ENCODE measurements around the gene DEDD2. TPM values are rescaled to one million over a fixed set of nuclear protein-coding genes. Genes with fewer than 3 reads are reported as not detected.

The DEDD2 gene
- total and polyA plus RNA-seq, 10 of the 15 experiments (the other 5 are each of a cell fraction or from before 2014, with no cell fraction given) = 2.5 to 24.7 (median 17.6) TPM

DNA sequence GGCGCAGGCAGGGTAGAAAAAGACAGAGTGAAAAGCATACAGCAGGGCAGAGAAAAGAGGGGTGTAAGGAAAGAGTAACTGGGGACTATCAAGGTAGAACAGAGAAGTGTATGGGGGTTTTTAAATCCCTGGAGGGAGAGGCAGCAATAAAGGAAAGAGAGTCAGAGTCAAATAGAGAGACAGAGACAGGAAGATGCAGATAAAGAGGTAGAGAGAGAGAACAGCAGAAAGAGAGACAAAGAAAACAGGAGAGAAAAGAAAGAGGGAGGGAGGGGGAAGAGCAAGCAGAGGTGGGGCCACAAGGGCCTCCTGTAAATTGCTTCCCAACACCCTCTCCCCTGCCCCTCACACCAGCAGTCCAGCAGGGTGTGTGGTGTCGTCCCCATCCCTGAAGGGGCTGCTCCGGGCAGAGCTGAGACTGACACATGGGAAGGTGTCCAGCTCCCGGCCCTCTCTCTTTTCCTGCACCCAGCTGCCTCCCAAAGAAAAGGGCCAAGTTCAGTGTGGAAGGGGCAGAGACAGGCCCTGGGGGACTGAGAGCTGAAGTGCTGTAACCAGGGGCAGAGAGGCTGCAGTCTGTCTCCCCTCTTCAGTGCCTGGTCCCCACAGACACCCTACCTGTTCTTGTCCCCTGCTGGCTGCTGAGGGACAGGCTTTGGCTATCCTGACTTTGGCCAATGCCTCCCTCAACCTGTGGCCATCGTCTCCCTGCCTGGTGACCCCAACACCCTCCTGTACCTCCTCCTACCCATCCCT lies 67.9 kb downstream of the DEDD2 start (continued):
- no peak for TF ChIP-seq MEF2B (IDR thresholded peaks at IDR 0.05; ENCODE audit: partially characterized antibody, poor library complexity, severe bottlenecking)

Other genes with a start within 250 kb of the DEDD2 start
Only the 7 nearest of the 15 such genes appear.
- gene POU2F2, start 85.2 kb downstream of the DEDD2 start, total RNA-seq (2014; rRNA removed) = 14.1 and 15.1 TPM in 2 replicates
- gene POU2F2, start 85.2 kb downstream of the DEDD2 start, total RNA-seq (2014; rRNA removed; fragmentation: Illumina TruSeq; extraction: Trizol) = 13.8 and 22.0 TPM in 2 replicates
- 46.2 and 48.3 TPM in 2 replicates for gene POU2F2, start 85.2 kb downstream of the DEDD2 start, total RNA-seq (2021)
- gene POU2F2, start 85.2 kb downstream of the DEDD2 start, polyA plus RNA-seq (2011; rRNA removed) = 28.9 and 37.6 TPM in 2 replicates
- gene POU2F2, start 85.2 kb downstream of the DEDD2 start, polyA plus RNA-seq (2014; fragmentation: Illumina TruSeq; extraction: Trizol) = 36.1 and 62.4 TPM in 2 replicates
- gene POU2F2, start 85.2 kb downstream of the DEDD2 start, polyA plus RNA-seq (2014; fragmentation: Nextera tagmentation; extraction: Ambion mirVana) = 1 to 10 TPM; 4.4 to 6.4 TPM
- 39.0 and 42.2 TPM in 2 replicates for gene POU2F2, start 85.2 kb downstream of the DEDD2 start, polyA plus RNA-seq (2014; rRNA removed)
- 10 to 100 TPM; 38.3 to 47.7 TPM for gene POU2F2, start 85.2 kb downstream of the DEDD2 start, polyA plus RNA-seq (2016; fragmentation: Nextera tagmentation; extraction: Ambion mirVana)
- 8.3 and 9.6 TPM in 2 replicates for gene ZNF526, start 2.6 kb upstream of the DEDD2 start, total RNA-seq (2014; rRNA removed)
- 5.3 and 5.4 TPM in 2 replicates for gene ZNF526, start 2.6 kb upstream of the DEDD2 start, total RNA-seq (2014; rRNA removed; fragmentation: Illumina TruSeq; extraction: Trizol)
- gene ZNF526, start 2.6 kb upstream of the DEDD2 start, total RNA-seq (2021) = 14.7 and 18.3 TPM in 2 replicates
- gene ZNF526, start 2.6 kb upstream of the DEDD2 start, polyA plus RNA-seq (2011; rRNA removed) = 2.1 and 4.2 TPM in 2 replicates
- 2.4 and 4.2 TPM in 2 replicates for gene ZNF526, start 2.6 kb upstream of the DEDD2 start, polyA plus RNA-seq (2014; fragmentation: Illumina TruSeq; extraction: Trizol)
- gene ZNF526, start 2.6 kb upstream of the DEDD2 start, polyA plus RNA-seq (2014; fragmentation: Nextera tagmentation; extraction: Ambion mirVana) = 1 to 10 TPM; 1.8 to 2.0 TPM
- gene ZNF526, start 2.6 kb upstream of the DEDD2 start, polyA plus RNA-seq (2014; rRNA removed) = 5.6 and 7.2 TPM in 2 replicates
- 10 to 100 TPM; 12.8 to 13.3 TPM for gene ZNF526, start 2.6 kb upstream of the DEDD2 start, polyA plus RNA-seq (2016; fragmentation: Nextera tagmentation; extraction: Ambion mirVana)
- 11.5 and 15.0 TPM in 2 replicates for gene GSK3A, start 24.9 kb upstream of the DEDD2 start, total RNA-seq (2014; rRNA removed)
- gene GSK3A, start 24.9 kb upstream of the DEDD2 start, total RNA-seq (2014; rRNA removed; fragmentation: Illumina TruSeq; extraction: Trizol) = 15.3 and 15.8 TPM in 2 replicates
- 35.6 and 38.6 TPM in 2 replicates for gene GSK3A, start 24.9 kb upstream of the DEDD2 start, total RNA-seq (2021)
- 17.5 and 41.3 TPM in 2 replicates for gene GSK3A, start 24.9 kb upstream of the DEDD2 start, polyA plus RNA-seq (2011; rRNA removed)
- 35.2 and 47.9 TPM in 2 replicates for gene GSK3A, start 24.9 kb upstream of the DEDD2 start, polyA plus RNA-seq (2014; fragmentation: Illumina TruSeq; extraction: Trizol)
- 1 to 10 TPM in 1 of 2 experiments, under 1 TPM in 1; 1.00 to 1.2 TPM for gene GSK3A, start 24.9 kb upstream of the DEDD2 start, polyA plus RNA-seq (2014; fragmentation: Nextera tagmentation; extraction: Ambion mirVana)
- gene GSK3A, start 24.9 kb upstream of the DEDD2 start, polyA plus RNA-seq (2014; rRNA removed) = 40.9 and 48.8 TPM in 2 replicates
- gene GSK3A, start 24.9 kb upstream of the DEDD2 start, polyA plus RNA-seq (2016; fragmentation: Nextera tagmentation; extraction: Ambion mirVana) = 10 to 100 TPM in 1 of 2 experiments, 1 to 10 TPM in 1; 3.8 to 11.4 TPM
- gene ERF, start 37.5 kb upstream of the DEDD2 start, total RNA-seq (2014; rRNA removed) = 15.9 and 22.2 TPM in 2 replicates
- gene ERF, start 37.5 kb upstream of the DEDD2 start, total RNA-seq (2014; rRNA removed; fragmentation: Illumina TruSeq; extraction: Trizol) = 12.1 and 12.8 TPM in 2 replicates
- 51.8 and 56.3 TPM in 2 replicates for gene ERF, start 37.5 kb upstream of the DEDD2 start, total RNA-seq (2021)
- 15.1 and 34.5 TPM in 2 replicates for gene ERF, start 37.5 kb upstream of the DEDD2 start, polyA plus RNA-seq (2011; rRNA removed)
- 4.9 and 17.8 TPM in 2 replicates for gene ERF, start 37.5 kb upstream of the DEDD2 start, polyA plus RNA-seq (2014; fragmentation: Illumina TruSeq; extraction: Trizol)
- under 1 TPM; 0.02 to 0.04 TPM for gene ERF, start 37.5 kb upstream of the DEDD2 start, polyA plus RNA-seq (2014; fragmentation: Nextera tagmentation; extraction: Ambion mirVana)
- gene ERF, start 37.5 kb upstream of the DEDD2 start, polyA plus RNA-seq (2014; rRNA removed) = 33.0 and 40.2 TPM in 2 replicates
- gene ERF, start 37.5 kb upstream of the DEDD2 start, polyA plus RNA-seq (2016; fragmentation: Nextera tagmentation; extraction: Ambion mirVana) = 1 to 10 TPM; 8.3 to 8.9 TPM
- gene CIC, start 51.6 kb upstream of the DEDD2 start, total RNA-seq (2014; rRNA removed) = 8.0 and 9.5 TPM in 2 replicates
- 4.3 and 6.5 TPM in 2 replicates for gene CIC, start 51.6 kb upstream of the DEDD2 start, total RNA-seq (2014; rRNA removed; fragmentation: Illumina TruSeq; extraction: Trizol)
- gene CIC, start 51.6 kb upstream of the DEDD2 start, total RNA-seq (2021) = 47.3 and 50.6 TPM in 2 replicates
- gene CIC, start 51.6 kb upstream of the DEDD2 start, polyA plus RNA-seq (2011; rRNA removed) = 2.4 and 3.8 TPM in 2 replicates
- gene CIC, start 51.6 kb upstream of the DEDD2 start, polyA plus RNA-seq (2014; fragmentation: Illumina TruSeq; extraction: Trizol) = 1.7 and 7.4 TPM in 2 replicates
- under 1 TPM; 0.18 to 0.24 TPM for gene CIC, start 51.6 kb upstream of the DEDD2 start, polyA plus RNA-seq (2014; fragmentation: Nextera tagmentation; extraction: Ambion mirVana)
- gene CIC, start 51.6 kb upstream of the DEDD2 start, polyA plus RNA-seq (2014; rRNA removed) = 24.0 and 27.7 TPM in 2 replicates
- gene CIC, start 51.6 kb upstream of the DEDD2 start, polyA plus RNA-seq (2016; fragmentation: Nextera tagmentation; extraction: Ambion mirVana) = 1 to 10 TPM; 6.9 to 8.1 TPM
- gene PRR19, start 84.5 kb upstream of the DEDD2 start, total RNA-seq (2014; rRNA removed) = 0.73 and 0.82 TPM in 2 replicates
- 0.18 and 0.31 TPM in 2 replicates for gene PRR19, start 84.5 kb upstream of the DEDD2 start, total RNA-seq (2014; rRNA removed; fragmentation: Illumina TruSeq; extraction: Trizol)
- gene PRR19, start 84.5 kb upstream of the DEDD2 start, total RNA-seq (2021) = 0.80 and 1.4 TPM in 2 replicates
- 0.15 TPM in 1 of 2 replicates, not detected in the other for gene PRR19, start 84.5 kb upstream of the DEDD2 start, polyA plus RNA-seq (2011; rRNA removed)
- 0.11 and 0.43 TPM in 2 replicates for gene PRR19, start 84.5 kb upstream of the DEDD2 start, polyA plus RNA-seq (2014; fragmentation: Illumina TruSeq; extraction: Trizol)
- under 1 TPM in 1 of 2 experiments, not detected in 1; 0.09 TPM for gene PRR19, start 84.5 kb upstream of the DEDD2 start, polyA plus RNA-seq (2014; fragmentation: Nextera tagmentation; extraction: Ambion mirVana)
- 0.81 and 1.7 TPM in 2 replicates for gene PRR19, start 84.5 kb upstream of the DEDD2 start, polyA plus RNA-seq (2014; rRNA removed)
- 1 to 10 TPM; 1.1 to 1.7 TPM for gene PRR19, start 84.5 kb upstream of the DEDD2 start, polyA plus RNA-seq (2016; fragmentation: Nextera tagmentation; extraction: Ambion mirVana)
- gene PAFAH1B3, start 84.9 kb upstream of the DEDD2 start, total RNA-seq (2014; rRNA removed) = 57.7 and 78.6 TPM in 2 replicates
- gene PAFAH1B3, start 84.9 kb upstream of the DEDD2 start, total RNA-seq (2014; rRNA removed; fragmentation: Illumina TruSeq; extraction: Trizol) = 32.0 and 41.3 TPM in 2 replicates
- 68.8 and 72.9 TPM in 2 replicates for gene PAFAH1B3, start 84.9 kb upstream of the DEDD2 start, total RNA-seq (2021)
- 8.8 and 30.5 TPM in 2 replicates for gene PAFAH1B3, start 84.9 kb upstream of the DEDD2 start, polyA plus RNA-seq (2011; rRNA removed)
- 15.2 and 46.6 TPM in 2 replicates for gene PAFAH1B3, start 84.9 kb upstream of the DEDD2 start, polyA plus RNA-seq (2014; fragmentation: Illumina TruSeq; extraction: Trizol)
- gene PAFAH1B3, start 84.9 kb upstream of the DEDD2 start, polyA plus RNA-seq (2014; fragmentation: Nextera tagmentation; extraction: Ambion mirVana) = 10 to 100 TPM in 1 of 2 experiments, 1 to 10 TPM in 1; 6.2 to 23.1 TPM
- gene PAFAH1B3, start 84.9 kb upstream of the DEDD2 start, polyA plus RNA-seq (2014; rRNA removed) = 56.1 and 66.2 TPM in 2 replicates
- 10 to 100 TPM; 77.7 to 79.6 TPM for gene PAFAH1B3, start 84.9 kb upstream of the DEDD2 start, polyA plus RNA-seq (2016; fragmentation: Nextera tagmentation; extraction: Ambion mirVana)

Data from GM12878 (cell line).